Stimulated activated CD8-positive, alpha-beta memory T cell treated with anti-CD3 and anti-CD28 coated beads, Interleukin-15, amount 100 ng/mL, for 1 hour (primary cell): Measurements from ENCODE around the gene MYL2.

Experiments
- DNase-seq: peaks from one replicate; pipeline ENCODE4 v3.0.0-alpha.2; 2020; ENCODE audit warnings: low read depth

MYL2 gene

GRCh38 chr12:110930348-110931314 lies 10.3 kb upstream of the MYL2 start:
- DNase-seq, result no peak

DNA sequence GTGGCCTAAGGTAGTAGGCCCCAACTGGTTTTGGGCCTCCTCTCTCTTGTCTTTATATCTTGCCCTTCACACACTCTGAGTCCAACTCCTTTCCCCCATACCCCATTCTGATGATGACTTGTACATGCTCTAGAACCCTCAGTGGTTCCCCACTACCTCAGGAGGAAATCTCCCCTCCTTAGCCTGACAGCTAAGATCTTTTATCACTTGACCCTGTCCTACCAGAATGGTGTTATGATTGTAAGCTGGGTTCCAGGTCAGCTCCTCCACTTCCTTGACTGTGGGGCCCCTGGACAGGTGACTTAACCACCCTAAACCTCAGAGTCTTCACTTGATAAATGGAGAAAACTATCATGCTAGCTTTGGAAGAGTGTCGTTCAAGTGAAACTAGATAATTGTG lies 9.4 kb upstream of the MYL2 start:
- DNase-seq, result no peak

- no peak for DNase-seq
Observed at GRCh38 chr12:110928700-110929099, 8.3 kb upstream of the MYL2 start.

DNA sequence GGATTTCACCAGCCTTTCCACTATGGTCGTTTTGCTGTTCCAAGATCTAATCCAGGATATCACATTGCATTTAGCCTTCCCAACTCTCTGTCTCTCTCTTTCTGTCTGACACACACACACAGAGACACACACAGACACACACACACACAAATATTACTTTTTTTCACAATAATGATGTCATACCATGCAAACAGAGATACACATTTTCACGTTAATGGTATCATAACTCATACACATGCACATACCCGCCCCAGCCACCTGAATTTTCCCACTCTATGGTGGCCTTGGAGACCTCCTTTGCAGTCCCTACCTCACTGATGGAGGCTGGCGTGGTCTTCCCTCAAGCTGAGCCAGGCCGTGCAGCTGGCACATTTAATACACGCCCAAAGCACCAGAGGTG lies 7.2 kb upstream of the MYL2 start:
- no peak for DNase-seq

DNA sequence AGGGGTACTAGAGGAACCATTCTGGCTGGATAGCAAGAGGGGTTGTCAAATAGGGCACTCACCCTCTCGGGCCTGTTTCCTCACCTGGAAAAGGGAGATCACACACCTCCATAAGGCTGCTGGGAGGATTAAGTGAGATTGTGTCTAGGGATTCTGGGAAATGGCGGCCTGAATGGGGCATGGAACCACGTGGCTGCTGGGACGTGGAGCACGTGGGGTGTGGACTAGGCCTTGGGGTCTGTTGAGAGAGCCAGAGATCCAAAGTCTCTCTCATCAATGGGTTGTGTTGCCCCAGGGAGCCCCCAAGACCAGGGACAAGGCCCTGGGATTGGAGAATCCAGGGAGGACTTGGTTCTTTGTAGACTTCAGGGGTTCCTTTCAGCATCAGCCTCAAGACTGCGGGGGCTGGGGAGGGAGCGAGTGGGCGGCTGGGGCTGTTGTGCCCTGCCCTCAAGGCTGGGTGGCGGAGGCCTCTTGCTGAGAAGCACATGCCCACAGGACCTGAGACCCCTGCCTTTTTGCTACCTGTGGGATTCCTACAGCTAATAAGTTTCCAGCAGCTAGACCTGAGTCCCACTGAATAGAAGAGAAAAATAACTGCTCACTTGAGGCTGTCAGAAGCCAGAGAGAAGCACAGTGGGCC lies 3.4 kb upstream of the MYL2 start:
- no peak for DNase-seq

- DNase-seq, result no peak
Observed at GRCh38 chr12:110923192-110923591, 2.8 kb upstream of the MYL2 start.

DNA sequence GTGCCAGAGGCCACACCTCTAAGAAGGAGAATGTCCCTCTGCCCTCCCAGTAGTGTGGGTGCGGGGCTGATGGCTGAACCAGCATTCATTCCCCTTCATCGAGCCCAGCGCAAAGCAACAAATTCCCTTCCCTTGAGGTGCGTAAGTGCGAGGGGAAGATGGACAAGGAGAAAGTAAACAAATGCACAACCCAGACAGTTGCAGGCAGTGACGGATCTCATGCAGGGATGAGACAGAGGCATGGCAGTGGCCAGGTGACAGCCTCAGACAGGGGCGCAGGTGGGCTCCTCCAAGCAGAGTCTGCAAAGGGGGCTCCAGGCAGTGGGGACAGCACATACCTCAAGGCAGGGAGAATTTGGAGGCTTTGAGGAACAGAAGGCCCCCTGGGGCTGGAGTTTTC lies 2.3 kb upstream of the MYL2 start:
- no peak for DNase-seq

GRCh38 chr12:110921262-110921661 lies 883 bp upstream of the MYL2 start:
- DNase-seq, result no peak

DNA sequence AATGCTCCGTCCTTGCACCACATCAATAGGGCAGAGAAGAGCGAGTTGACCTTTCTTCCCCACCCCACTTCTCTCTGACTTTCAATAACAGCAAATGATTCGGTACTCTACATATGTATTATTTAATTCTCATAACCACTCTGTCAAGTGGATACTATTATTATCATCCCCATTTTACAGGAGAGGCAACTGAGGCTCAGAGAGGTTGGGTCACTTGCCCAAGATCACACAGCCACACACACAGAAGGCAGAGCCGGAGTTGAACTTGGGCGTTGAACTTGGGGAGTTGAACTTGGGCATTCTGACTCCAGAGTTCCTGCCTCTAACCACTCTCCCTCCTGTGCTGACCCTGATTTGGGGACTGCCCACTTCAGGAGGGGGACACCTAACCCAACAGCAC lies 659 bp downstream of the MYL2 start:
- DNase-seq, result no peak

- no peak for DNase-seq
Observed at GRCh38 chr12:110917961-110918360, 2.4 kb downstream of the MYL2 start.

DNA sequence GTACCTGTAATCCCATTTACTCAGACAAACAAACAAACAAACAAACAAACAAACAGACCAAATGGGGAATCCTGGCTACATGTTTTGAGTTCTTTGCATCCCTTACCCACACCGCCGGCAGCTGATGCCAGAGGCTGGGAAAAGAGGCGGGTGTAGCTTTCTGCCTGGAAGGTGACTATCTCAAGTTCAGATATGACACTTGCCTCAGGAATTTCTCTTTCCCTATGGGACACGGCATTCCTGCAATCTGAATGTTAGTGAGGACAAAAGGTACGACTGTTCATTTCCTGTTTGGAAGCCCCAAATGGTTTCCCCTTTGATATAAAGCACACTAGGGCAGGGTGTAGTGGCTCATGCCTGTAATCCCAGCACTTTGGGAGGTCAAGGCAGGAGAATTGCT lies 2.9 kb downstream of the MYL2 start:
- DNase-seq, result no peak

DNA sequence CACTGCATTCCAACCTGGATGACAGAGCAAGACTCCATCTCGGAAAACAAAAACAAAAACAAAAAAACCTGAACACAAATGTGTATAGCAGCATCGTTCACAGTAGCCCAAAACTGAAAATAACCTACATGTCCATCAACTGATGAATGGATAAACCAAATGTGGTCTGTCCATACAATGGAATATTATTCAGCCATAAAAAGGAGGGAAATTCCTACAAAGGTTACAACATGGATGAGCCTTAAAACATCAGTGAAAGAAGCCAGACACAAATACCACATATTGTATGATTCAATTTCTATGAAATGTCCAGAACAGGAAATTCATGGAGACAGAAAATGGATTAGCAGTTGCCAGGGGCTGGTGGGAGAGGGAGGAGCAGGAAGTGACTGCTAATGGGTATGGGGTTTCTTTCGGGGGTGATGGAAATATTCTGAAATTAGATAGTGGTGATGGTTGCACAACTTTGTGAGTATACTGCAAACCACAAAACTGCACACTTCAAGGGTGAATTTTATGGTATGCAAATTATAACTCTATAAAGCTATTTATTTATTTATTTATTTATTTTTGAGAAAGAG lies 4.0 kb downstream of the MYL2 start:
- no peak for DNase-seq

DNA sequence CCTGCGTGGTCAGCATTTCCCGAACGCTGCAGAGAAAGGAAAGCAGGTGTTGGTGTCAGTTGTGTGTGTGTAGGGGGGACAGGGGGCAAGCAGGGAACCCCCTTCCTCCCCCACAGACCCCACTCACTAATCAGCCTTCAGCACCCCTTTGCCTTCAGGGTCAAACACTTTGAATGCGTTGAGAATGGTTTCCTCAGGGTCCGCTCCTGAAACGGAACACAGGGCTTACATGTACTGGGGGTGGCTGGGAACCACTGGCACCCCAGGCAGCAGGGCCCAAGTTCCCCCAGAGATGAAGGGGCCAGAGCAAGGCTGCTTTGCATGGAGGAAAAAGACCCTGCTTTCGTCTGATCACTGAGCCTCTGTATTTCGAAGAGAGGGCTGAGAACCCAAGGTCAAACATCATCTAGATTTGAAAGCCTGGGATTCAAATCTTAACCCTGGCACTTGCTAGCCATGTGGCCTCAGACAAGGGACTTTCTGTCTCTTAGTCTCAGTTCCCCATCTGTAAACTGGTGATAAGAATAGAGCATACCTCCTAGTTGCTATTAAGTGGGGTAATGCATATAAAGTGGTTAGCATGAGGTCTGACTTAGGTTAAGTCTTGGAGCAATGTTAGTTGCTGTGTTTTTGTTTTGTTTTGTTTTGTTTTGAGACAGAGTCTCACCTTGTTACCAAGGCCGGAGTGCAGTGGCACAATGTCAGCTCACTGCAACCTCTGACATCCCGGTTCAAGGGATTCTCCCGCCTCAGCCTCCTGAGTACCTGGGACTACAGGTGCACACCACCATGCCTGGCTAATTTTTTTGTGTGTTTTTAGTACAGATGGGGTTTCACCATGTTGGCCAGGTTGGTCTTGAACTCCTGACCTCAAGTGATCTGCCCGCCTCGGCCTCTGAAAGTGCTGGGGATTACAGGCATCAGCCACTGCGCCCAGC lies 7.0 kb downstream of the MYL2 start:
- no peak for DNase-seq

GRCh38 chr12:110912263-110912662 lies 8.1 kb downstream of the MYL2 start:
- DNase-seq, result no peak

GRCh38 chr12:110908377-110909152 lies 11.8 kb downstream of the MYL2 start:
- DNase-seq, result no peak

DNA sequence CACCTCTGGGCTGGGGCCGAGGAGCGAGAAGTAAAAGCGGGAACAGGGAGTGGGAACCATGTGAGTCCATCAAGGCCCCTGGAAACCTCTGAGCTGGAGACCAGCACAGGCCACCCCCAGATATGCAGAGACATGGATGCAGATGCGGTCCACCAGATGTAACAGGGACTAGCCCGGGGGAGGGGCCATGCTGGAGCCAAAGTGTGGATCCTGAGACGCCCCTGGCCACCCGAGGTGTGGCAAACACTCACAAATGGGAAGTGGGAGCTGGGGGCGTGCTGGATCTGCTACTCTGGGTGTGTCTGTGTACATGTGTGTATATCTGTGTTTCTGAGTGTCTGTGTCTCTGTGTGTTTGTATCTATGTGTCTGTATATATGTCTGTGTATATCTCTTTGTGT lies 12.8 kb downstream of the MYL2 start:
- DNase-seq, result no peak

DNA sequence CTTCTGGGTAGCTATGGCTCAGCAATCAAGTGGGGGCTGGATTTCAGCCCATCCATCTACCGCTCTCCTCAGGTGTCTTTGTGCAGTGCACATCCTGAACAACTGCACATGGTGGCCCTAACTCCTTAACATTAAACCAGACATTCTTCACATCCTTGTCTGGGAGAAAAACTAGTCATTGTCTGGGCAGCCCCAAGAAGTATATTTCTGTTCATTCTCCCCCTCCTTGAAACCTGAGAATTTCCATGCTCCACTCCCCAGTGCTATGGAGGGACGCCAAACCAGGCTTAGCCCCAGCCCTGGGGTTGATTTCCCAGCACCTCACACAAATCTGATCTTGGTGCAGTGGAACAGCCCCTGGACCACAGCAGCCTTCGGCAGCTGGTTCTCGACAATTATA lies 13.4 kb downstream of the MYL2 start:
- no peak for DNase-seq

- DNase-seq, result no peak
Observed at GRCh38 chr12:110906516-110906915, 13.9 kb downstream of the MYL2 start.

GRCh38 chr12:110906083-110906482 lies 14.3 kb downstream of the MYL2 start:
- DNase-seq, result no peak

DNA sequence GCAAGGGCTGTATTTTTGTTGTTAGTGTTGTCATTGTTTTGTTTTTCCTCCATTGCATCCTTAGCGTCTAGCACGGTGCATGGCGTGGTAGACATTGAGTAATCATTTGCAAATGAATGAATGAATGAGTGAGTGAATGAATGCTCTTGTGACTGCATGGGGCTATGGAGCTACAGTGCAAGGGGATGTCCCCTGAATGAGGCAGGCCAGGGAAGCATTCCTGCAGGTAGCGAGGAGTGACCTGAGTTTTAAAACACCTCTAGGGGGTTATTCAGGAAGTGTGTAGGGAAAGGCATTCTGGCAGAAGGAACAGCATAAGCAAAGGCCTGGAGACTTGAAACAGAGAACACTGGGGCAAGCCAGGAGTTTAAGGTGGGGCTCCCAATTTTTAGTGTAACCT lies 16.9 kb downstream of the MYL2 start:
- DNase-seq, result no peak

GRCh38 chr12:110901401-110901800 lies 19.0 kb downstream of the MYL2 start:
- DNase-seq, result no peak
